ENCODE measurements around the gene EBLN2. TPM values are rescaled to one million over a fixed set of nuclear protein-coding genes. Genes with fewer than 3 reads are reported as not detected.

Gene EBLN2
- total RNA-seq, result 10 to 100 TPM in 2 of 5 donors, 1 to 10 TPM in 2, not detected in 1; 1.4 to 28.1 (median 13.3) TPM
- under 1 TPM in 2 of 3 donors, not detected in 1; 0.19 to 0.28 TPM for polyA plus RNA-seq
- long read RNA-seq, donor 1, partial matches to known transcripts, result 0 of 1 reads
- long read RNA-seq, donor 1, other reads (novel, unspliced or antisense), result 0 of 1 reads
- long read RNA-seq, donor 2, partial matches to known transcripts, result 0 of 2 reads
- long read RNA-seq, donor 2, other reads (novel, unspliced or antisense), result 0 of 2 reads
- long read RNA-seq, donor 3, partial matches to known transcripts, result 0 of 3 reads
- long read RNA-seq, donor 3, other reads (novel, unspliced or antisense), result 0 of 3 reads
- long read RNA-seq, donor 4, result 0 reads
- long read RNA-seq, donor 5, partial matches to known transcripts, result 0 of 1 reads
- long read RNA-seq, donor 5, other reads (novel, unspliced or antisense), result 0 of 1 reads
- long read RNA-seq, donor 6, result 0 reads
- long read RNA-seq, donor 7, partial matches to known transcripts, result 0 of 1 reads
- long read RNA-seq, donor 7, other reads (novel, unspliced or antisense), result 0 of 1 reads
- long read RNA-seq, donor 8, partial matches to known transcripts, result 0 of 2 reads
- long read RNA-seq, donor 8, other reads (novel, unspliced or antisense), result 0 of 2 reads
- long read RNA-seq, donor 9, transcript EBLN2-201 (1 exons, 1,679 nt), result major isoform, 5 of 5 reads
- long read RNA-seq, donor 9, partial matches to known transcripts, result 0 of 5 reads
- long read RNA-seq, donor 9, other reads (novel, unspliced or antisense), result 0 of 5 reads
- long read RNA-seq, donor 10, transcript EBLN2-201 (1 exons, 1,679 nt), result major isoform, 5 of 5 reads
- long read RNA-seq, donor 10, partial matches to known transcripts, result 0 of 5 reads
- long read RNA-seq, donor 10, other reads (novel, unspliced or antisense), result 0 of 5 reads

- no peak for TF ChIP-seq POLR2A (IDR thresholded peaks at IDR 0.05)
- no peak for TF ChIP-seq EP300 (IDR thresholded peaks at IDR 0.05)
- TF ChIP-seq POLR2AphosphoS5 (IDR thresholded peaks at IDR 0.05), result no peak
- no peak for TF ChIP-seq CTCF (IDR thresholded peaks at IDR 0.05)
- peaks cover 9 to 60% (median 53%) of the 10 kb centered on the region in 4 donors for H3K36me3 ChIP-seq
- no peaks in the 10 kb centered on the region for H3K9me3 ChIP-seq
- WGBS, 5 donors, result 95 to 100% (median 97%) methylated on average over 2 of the region's 2 CpGs
- peaks cover 0 to 4% (median 0%) of the 10 kb centered on the region in 4 donors for H3K4me1 ChIP-seq
- no peaks in the 10 kb centered on the region for H3K27me3 ChIP-seq
- no peak for DNase-seq
- intact Hi-C loops (cut with DNase I; ENCODE audit: low total_unique reads), result no loop called here
- H3K4me3 ChIP-seq, result no peak within 1 kb of the TSS
- H3K27ac ChIP-seq, result no peak within 1 kb of the TSS
Measured at GRCh38 chr3:73061416-73061815, at the start of gene EBLN2. TSS of gene EBLN2 (plus strand) at chr3:73061659. CDS start at chr3:73062082, 423 bp downstream.

- intact Hi-C loops (cut with DNase I; ENCODE audit: low total_unique reads), result no loop called here
- Histone ChIP-seq H3K4me3 (no peak overlapping the region), H3K9me3 (no peaks in the 10 kb centered on the region), H3K4me1 (peaks cover 0 to 75% (median 33%) of the 10 kb centered on the region in 4 donors), H3K27ac (no peak overlapping the region), H3K36me3 (peaks cover 0 to 14% (median 4%) of the 10 kb centered on the region in 4 donors), H3K27me3 (no peaks in the 10 kb centered on the region)
- TF ChIP-seq EP300 (IDR thresholded peaks at IDR 0.05) (no peak), CTCF (IDR thresholded peaks at IDR 0.05) (no peak), POLR2A (IDR thresholded peaks at IDR 0.05) (no peak), POLR2AphosphoS5 (IDR thresholded peaks at IDR 0.05) (no peak)
- 84 to 97% (median 93%) methylated on average over 4 of the region's 4 CpGs for WGBS, 5 donors
- DNase-seq, result no peak
Measured at GRCh38 chr3:73018298-73018697, 43.2 kb upstream of the EBLN2 start.

GRCh38 chr3:73018790-73019441 is 42.5 kb upstream of the EBLN2 start:
- intact Hi-C loops (cut with DNase I; ENCODE audit: low total_unique reads), result no loop called here
- Histone ChIP-seq H3K36me3 (peaks cover 0 to 14% (median 4%) of the 10 kb centered on the region in 4 donors), H3K27ac (no peak overlapping the region), H3K27me3 (no peaks in the 10 kb centered on the region), H3K4me1 (peaks cover 0 to 71% (median 34%) of the 10 kb centered on the region in 4 donors), H3K4me3 (no peak overlapping the region), H3K9me3 (no peaks in the 10 kb centered on the region)
- 73 to 95% (median 81%) methylated on average over 5 of the region's 5 CpGs for WGBS, 5 donors
- TF ChIP-seq EP300 (IDR thresholded peaks at IDR 0.05) (no peak), POLR2A (IDR thresholded peaks at IDR 0.05) (no peak), POLR2AphosphoS5 (IDR thresholded peaks at IDR 0.05) (no peak)
- DNase-seq, result no peak

- 15 to 68% (median 46%) methylated on average over 4 of the region's 4 CpGs for WGBS, 5 donors
- intact Hi-C loops (cut with DNase I; ENCODE audit: low total_unique reads), result no loop called here
- Histone ChIP-seq H3K27me3 (no peaks in the 10 kb centered on the region), H3K4me1 (peaks cover 14 to 89% (median 51%) of the 10 kb centered on the region in 4 donors), H3K9me3 (no peaks in the 10 kb centered on the region), H3K27ac (no peak overlapping the region), H3K4me3 (no peak overlapping the region), H3K36me3 (peaks cover 0 to 4% (median 0%) of the 10 kb centered on the region in 4 donors)
- no peak for DNase-seq
- TF ChIP-seq CTCF (IDR thresholded peaks at IDR 0.05) (no peak), EP300 (IDR thresholded peaks at IDR 0.05) (no peak), POLR2A (IDR thresholded peaks at IDR 0.05) (no peak), POLR2AphosphoS5 (IDR thresholded peaks at IDR 0.05) (no peak)
Measured at GRCh38 chr3:73021301-73021835, 40.1 kb upstream of the EBLN2 start.

All from stomach (tissue), 19 donors.